ENCODE results near the gene NDUFAF7. TPM values are rescaled to one million over a fixed set of nuclear protein-coding genes. Genes with fewer than 3 reads are reported as not detected.
A peak's percentile ranks its signal among the peaks of the same experiment; 100 is the strongest.

Gene NDUFAF7
- total and polyA plus RNA-seq, 10 of the 15 experiments (the other 5 are each of a cell fraction or from before 2014, with no cell fraction given) = 16.6 to 39.5 (median 24.3) TPM

GRCh38 chr2:37219046-37219445 is 12.4 kb upstream of the NDUFAF7 start:
- ChIA-PET SMC1A (ENCODE audit: uncharacterized antibody, unreplicated experiment) (interaction anchor here (0.6 to 1.1 kb wide), 2 partner anchors 18 to 1157 kb away, joined by 3 read pairs; no protein-coding TSS in a partner anchor), CTCF (interaction anchor here (0.8 to 1.7 kb wide), 4 partner anchors 12 to 449 kb away, joined by 3 to 4 read pairs (median 3); no protein-coding TSS in a partner anchor), RAD21 (ENCODE audit: unreplicated experiment) (no interaction called here), POLR2A (no interaction called here)
- Histone ChIP-seq H3K4me2 (ENCODE audit: control insufficient read depth, insufficient read depth) (no peak overlapping the region), H4K20me1 (ENCODE audit: control insufficient read depth, insufficient read depth) (no peaks in the 10 kb centered on the region), H2AFZ (ENCODE audit: control insufficient read depth, low read depth, low read length) (no peak overlapping the region), H3K36me3 (ENCODE audit: control insufficient read depth in 2 of 2, insufficient read depth in 2 of 2, low read length in 1 of 2) (peaks cover 7 to 23% of the 10 kb centered on the region in 2 experiments), H3K4me1 (ENCODE audit: control insufficient read depth, insufficient read depth, low read length) (no peaks in the 10 kb centered on the region; the same call in 1 of the 2 replicates), H3K9ac (ENCODE audit: control insufficient read depth, insufficient read depth, low read length) (no peak overlapping the region), H3K27me3 (replicated peaks in 1 of 2; ENCODE audit: control insufficient read depth in 2 of 2, insufficient read depth in 2 of 2, low read length in 1 of 2) (no peaks in the 10 kb centered on the region), H3K79me2 (ENCODE audit: control insufficient read depth, insufficient read depth, low read length) (peaks cover 4% of the 10 kb centered on the region), H3K27ac (ENCODE audit: control insufficient read depth, insufficient read depth) (no peak overlapping the region), H3K9me3 (replicated peaks; ENCODE audit: control insufficient read depth, insufficient read depth, low read length) (no peaks in the 10 kb centered on the region), H3K4me3 (no peak overlapping the region)
- DNase-seq (ENCODE audit: low read depth, low spot score) (no peak), FAIRE-seq (peak; percentile 13), ATAC-seq (no peak)
- in situ Hi-C loops (cut with MboI) = no loop called here
- BruUV-seq (replicated peaks) = no TSS peak
- WGBS (ENCODE audit: insufficient coverage, insufficient replicate concordance, low lambda C conversion rate, missing lambda C conversion rate) = 100% methylated on average over 4 of the region's 4 CpGs
- no peak for TF ChIP-seq HDAC6 (IDR thresholded peaks at IDR 0.05; ENCODE audit: unreplicated experiment)
- no peak for TF ChIP-seq ZNF207 (IDR thresholded peaks at IDR 0.05; ENCODE audit: borderline replicate concordance)
- intact Hi-C loops (cut with micrococcal nuclease; ENCODE audit: unreplicated experiment) = no loop called here

DNA sequence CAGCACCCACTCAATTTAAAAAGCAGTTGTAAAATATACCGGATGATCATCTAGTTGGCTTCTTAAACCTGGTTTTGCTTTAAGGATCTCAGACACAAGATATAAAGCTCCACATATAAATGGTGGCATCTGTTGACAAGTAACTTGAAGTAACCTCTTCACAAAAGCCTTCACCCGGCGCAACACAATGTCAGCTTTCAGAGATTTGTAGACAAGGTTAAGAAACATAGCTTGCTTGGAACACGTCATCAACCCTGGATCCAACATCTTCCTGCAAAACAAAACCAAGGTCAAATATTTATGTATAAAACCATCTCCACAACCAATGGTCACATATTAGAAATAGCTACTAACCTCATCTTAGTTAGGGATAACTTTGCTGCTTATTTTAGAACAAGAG is 8.3 kb upstream of the NDUFAF7 start:
- no peak for TF ChIP-seq KDM1A (IDR thresholded peaks at IDR 0.05; ENCODE audit: borderline replicate concordance)
- no peak for TF ChIP-seq ZZZ3 (IDR thresholded peaks at IDR 0.05; ENCODE audit: control insufficient read depth, insufficient read length, low read depth)
- no peak for TF ChIP-seq SUPT20H (IDR thresholded peaks at IDR 0.05; ENCODE audit: borderline replicate concordance, control insufficient read depth, low read depth, low read length)
- TF ChIP-seq, protein P1, sequence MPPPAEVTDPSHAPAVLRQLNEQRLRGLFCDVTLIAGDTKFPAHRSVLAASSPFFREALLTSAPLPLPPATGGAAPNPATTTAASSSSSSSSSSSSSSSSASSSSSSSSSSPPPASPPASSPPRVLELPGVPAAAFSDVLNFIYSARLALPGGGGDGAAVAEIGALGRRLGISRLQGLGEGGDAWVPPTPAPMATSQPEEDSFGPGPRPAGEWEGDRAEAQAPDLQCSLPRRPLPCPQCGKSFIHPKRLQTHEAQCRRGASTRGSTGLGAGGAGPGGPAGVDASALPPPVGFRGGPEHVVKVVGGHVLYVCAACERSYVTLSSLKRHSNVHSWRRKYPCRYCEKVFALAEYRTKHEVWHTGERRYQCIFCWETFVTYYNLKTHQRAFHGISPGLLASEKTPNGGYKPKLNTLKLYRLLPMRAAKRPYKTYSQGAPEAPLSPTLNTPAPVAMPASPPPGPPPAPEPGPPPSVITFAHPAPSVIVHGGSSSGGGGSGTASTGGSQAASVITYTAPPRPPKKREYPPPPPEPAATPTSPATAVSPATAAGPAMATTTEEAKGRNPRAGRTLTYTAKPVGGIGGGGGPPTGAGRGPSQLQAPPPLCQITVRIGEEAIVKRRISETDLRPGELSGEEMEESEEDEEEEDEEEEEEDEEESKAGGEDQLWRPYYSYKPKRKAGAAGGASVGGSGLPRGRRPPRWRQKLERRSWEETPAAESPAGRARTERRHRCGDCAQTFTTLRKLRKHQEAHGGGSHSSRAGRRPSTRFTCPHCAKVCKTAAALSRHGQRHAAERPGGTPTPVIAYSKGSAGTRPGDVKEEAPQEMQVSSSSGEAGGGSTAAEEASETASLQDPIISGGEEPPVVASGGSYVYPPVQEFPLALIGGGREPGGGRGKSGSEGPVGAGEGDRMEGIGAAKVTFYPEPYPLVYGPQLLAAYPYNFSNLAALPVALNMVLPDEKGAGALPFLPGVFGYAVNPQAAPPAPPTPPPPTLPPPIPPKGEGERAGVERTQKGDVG (CRISPR knock-in tag; IDR thresholded peaks at IDR 0.05) = no peak
- Histone ChIP-seq H3K79me2 (ENCODE audit: control insufficient read depth, insufficient read depth, low read length) (peaks cover 26% of the 10 kb centered on the region), H2AFZ (ENCODE audit: control insufficient read depth, low read depth, low read length) (no peak overlapping the region), H3K9ac (ENCODE audit: control insufficient read depth, insufficient read depth, low read length) (no peak overlapping the region), H3K27me3 (replicated peaks in 1 of 2; ENCODE audit: control insufficient read depth in 2 of 2, insufficient read depth in 2 of 2, low read length in 1 of 2) (no peaks in the 10 kb centered on the region), H3K27ac (ENCODE audit: control insufficient read depth, insufficient read depth) (no peak overlapping the region), H4K20me1 (ENCODE audit: control insufficient read depth, insufficient read depth) (no peaks in the 10 kb centered on the region), H3K9me3 (replicated peaks; ENCODE audit: control insufficient read depth, insufficient read depth, low read length) (no peaks in the 10 kb centered on the region), H3K4me1 (ENCODE audit: control insufficient read depth, insufficient read depth, low read length) (no peaks in the 10 kb centered on the region; the same call in 1 of the 2 replicates), H3K4me3 (no peak overlapping the region), H3K36me3 (ENCODE audit: control insufficient read depth in 2 of 2, insufficient read depth in 2 of 2, low read length in 1 of 2) (peaks cover 7 to 16% of the 10 kb centered on the region in 2 experiments; a peak in 3 of 4 replicates), H3K4me2 (ENCODE audit: control insufficient read depth, insufficient read depth) (no peak overlapping the region)
- RAD21 ChIA-PET (ENCODE audit: unreplicated experiment) = no interaction called here
- DNase-seq (ENCODE audit: low read depth, low spot score) = no peak
- no peak for FAIRE-seq
- BruUV-seq (replicated peaks) = no TSS peak
- WGBS (ENCODE audit: insufficient coverage, insufficient replicate concordance, low lambda C conversion rate, missing lambda C conversion rate) = 100% methylated on average over 4 of the region's 4 CpGs
- CTCF ChIA-PET = interaction anchor here (0.6 to 2.0 kb wide), 6 partner anchors 11 to 140 kb away, joined by 3 to 7 read pairs (median 4); no protein-coding TSS in a partner anchor
- ATAC-seq = no peak
- POLR2A ChIA-PET = interaction anchor here (1.1 to 1.3 kb wide), 3 partner anchors 9 to 78 kb away, joined by 3 to 7 read pairs (median 4); no protein-coding TSS in a partner anchor
- intact Hi-C loops (cut with micrococcal nuclease; ENCODE audit: unreplicated experiment) = no loop called here
- in situ Hi-C loops (cut with MboI) = no loop called here
- SMC1A ChIA-PET (ENCODE audit: uncharacterized antibody, unreplicated experiment) = interaction anchor here (0.5 to 1.7 kb wide), 5 partner anchors 8 to 794 kb away, joined by 3 to 5 read pairs (median 4); partner anchors contain the start of genes CEBPZ and NDUFAF7
